NCI-H2107 treated with DMSO at 0.1 percent for 48 hours (cell line): Measurements from ENCODE around the gene SEPTIN6.

Experiments
- DNase-seq: peaks from one replicate; lab custom pipeline; 2025; ENCODE audit not compliant: unreplicated experiment; lab: John Stamatoyannopoulos, UW

SEPTIN6 gene

DNA sequence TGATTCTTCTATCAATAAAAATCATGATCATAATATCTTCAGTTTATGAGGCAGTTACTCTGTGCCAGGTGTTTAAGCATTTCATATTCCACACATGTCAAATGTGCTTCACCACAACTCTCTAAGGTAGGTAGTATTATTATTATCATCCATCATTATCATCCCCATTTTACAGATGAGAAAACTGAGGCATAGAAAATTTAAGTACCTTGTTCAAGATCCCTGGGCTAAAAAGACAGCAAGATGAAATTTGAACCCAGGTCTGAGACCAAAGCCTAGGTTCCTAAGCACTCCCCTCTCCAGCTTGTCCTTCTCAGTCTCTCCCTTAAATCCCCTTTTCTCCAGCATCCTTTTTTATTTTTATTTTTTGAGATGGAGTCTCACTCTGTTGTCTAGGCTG is 33.4 kb downstream of the SEPTIN6 start:
- DNase-seq = no peak

DNA sequence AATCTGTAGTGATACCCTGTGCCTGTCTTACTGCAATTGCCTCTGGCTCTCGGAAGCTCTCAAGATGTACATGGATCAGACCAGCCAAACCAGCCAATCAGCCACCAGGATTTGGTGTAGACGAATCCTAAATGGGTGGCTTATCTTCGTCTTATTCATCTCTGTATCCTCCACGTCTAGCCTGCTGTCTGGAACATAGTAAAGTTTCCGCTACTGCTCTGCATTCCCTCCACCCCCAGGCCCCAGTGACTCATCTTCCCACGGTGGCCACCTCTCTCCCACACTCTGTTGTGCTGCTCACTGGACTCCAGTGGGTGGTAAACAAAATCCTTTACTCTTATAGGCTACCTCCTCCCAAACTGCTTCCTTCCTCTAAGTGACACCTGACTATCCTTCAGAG is 37.8 kb downstream of the SEPTIN6 start:
- DNase-seq = no peak

DNA sequence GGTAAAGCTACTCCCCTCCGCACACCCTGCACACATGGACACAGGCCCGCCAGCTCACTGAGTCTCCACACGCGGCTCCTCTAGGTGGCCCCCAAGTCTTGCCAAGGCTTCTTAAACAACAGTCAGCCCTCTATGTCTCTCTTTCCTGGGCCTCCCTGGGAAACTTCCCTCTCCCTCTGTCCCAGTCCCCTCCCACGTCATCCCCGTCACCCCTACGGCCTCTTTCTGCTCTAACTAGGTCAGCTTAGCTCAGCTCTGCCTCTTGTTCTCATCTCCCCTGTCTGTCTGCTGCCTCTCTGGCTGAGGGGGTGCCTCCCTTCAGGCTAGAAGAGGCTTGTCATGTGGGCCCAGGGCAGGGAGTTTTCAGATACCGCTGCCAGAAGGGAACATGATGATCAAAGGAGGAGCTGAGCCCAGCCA is 38.8 kb downstream of the SEPTIN6 start:
- DNase-seq = no peak

DNA sequence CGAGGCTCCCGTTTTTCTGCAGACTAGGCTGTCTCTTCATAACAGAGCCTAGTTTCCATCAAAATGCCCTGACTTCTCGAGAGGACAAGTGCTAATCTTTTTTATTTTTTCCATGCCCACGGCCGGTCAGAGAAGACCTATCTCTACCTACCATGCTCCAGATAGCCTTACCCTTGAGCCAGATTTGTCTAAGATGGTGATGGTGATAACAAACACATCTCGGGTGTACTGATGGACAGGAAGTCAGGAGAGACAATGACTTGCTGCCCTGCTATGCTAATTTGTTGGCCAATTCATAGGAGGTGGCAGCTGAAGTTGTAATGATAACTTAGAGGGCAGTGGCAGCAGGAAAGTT is 44.6 kb downstream of the SEPTIN6 start:
- DNase-seq = no peak

DNA sequence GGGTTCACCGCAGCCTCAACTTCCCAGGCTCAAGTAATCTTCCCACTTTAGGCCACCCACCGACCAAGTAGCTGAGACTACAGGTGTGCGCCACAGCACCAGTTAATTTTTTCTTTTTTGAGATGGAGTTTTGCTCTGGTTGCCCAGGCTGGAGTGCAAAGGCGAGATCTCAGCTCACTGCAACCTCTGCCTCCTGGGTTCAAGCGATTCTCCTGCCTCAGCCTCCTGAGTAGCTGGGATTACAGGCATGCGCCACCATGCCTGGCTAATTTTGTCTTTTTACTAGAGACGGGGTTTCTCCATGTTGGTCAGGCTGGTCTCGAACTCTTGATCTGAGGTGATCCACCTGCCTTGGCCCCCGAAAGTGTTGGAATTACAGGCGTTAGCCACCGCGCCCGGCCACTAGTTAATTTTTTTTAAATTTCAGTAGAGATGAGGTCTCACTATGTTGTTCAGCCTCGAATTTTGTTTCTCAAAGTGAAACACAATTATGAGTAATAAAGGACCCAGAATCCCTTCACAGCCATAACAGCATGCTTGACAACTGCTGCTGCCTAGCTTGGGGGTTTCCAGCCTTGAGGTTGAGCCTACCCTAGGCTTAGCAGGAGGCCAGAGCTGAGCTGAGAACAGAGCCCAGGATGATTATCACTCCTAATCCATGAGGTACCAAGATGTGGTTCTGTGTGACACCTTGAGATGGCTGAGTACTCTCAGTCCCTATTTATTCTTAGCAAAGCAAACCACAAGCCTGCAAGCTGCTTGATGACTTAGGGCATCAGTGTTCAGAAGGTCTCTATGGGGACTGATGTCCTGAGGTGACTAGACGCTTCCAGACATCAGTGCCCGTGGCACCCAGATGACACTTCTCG is 45.2 kb downstream of the SEPTIN6 start:
- DNase-seq = no peak

DNA sequence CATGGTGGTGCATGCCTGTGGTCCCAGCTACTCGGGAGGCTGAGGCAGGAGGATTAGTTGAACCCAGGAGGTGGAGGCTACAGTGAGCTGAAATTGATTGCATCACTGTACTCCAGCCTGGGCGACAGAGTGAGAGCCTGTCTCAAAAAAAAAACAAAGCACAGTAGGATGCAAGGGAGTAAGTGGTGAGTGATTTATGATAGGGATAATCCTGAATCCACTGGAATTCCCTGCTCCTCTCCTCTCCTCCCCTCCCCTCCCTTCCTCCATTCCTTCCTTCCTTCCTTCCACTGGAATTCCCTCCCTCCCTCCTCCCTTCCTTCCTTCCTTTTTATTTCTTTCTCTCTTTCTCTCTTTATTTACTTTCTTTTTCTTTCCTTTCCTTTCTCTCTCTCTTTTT is 45.9 kb downstream of the SEPTIN6 start:
- DNase-seq = no peak

DNA sequence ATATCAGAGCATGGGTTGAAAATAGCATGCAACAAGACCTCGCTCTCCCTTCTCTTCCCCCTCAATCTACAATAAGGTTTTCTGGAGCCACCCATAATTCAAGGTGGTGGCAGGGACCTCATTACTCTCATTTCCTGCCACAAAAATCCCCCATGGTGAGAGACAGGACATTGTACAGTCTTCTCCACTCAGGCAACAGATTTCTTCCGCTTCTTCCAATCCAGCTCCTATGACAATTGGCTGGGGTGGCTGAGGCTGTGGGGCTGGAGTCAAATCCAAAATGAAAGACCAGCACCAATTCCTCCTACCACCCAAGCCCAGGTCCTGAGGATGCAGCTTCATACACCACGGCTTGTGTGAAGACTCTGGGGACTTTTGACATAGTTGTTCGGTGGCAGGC is 46.5 kb downstream of the SEPTIN6 start:
- no peak for DNase-seq

DNA sequence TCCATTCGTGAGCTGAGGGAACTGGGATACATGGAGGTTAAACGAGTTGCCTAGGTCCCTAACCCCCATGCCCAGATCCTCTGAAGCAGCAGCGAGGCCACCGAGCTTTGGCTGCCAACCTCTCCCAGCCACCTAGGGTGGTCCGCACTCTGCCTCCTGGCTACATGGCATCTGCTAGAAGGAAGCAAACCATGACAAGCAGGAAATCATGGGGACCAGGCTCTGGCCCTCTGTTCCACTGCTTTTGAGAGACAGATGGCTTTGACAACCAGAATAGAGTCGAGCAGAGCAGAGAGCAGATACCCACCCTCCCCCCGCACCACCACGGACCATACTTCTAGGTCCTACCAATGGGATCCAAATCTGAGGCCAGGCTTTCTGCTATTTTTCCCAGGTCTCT is 49.3 kb downstream of the SEPTIN6 start:
- no peak for DNase-seq
